Measurements from ENCODE around the gene NEK10. TPM values are rescaled to one million over a fixed set of nuclear protein-coding genes. Genes with fewer than 3 reads are reported as not detected.

NEK10 gene
- total and polyA plus RNA-seq, 2 of the 4 experiments (the other 2 are of a cell fraction) = 2.2 to 6.6 TPM

GRCh38 chr3:27376109-27376772, 7.1 kb upstream of the NEK10 start:
- Histone ChIP-seq H3K27me3 (ENCODE audit: control insufficient read depth, insufficient read depth, low read length) (no peaks in the 10 kb centered on the region), H4K5ac (ENCODE audit: low read depth, low read length) (no peak overlapping the region), H2AFZ (replicated peaks; ENCODE audit: low read length, poor library complexity) (no peak overlapping the region), H2BK5ac (ENCODE audit: low read depth, low read length, poor library complexity, severe bottlenecking) (no peak overlapping the region), H2AK9ac (replicated peaks; ENCODE audit: low read depth, low read length, poor library complexity) (no peak overlapping the region), H4K20me1 (ENCODE audit: insufficient read depth, low read length) (no peaks in the 10 kb centered on the region), H3K4me3 (ENCODE audit: insufficient read depth, low read depth, low read length) (no peak overlapping the region), H2AK5ac (ENCODE audit: low read depth, low read length) (no peak overlapping the region), H2BK15ac (ENCODE audit: low read depth, low read length) (no peak overlapping the region), H3K23ac (ENCODE audit: low read depth, low read length) (no peak overlapping the region), H3K4ac (ENCODE audit: low read depth, low read length) (no peak overlapping the region), H3K9ac (ENCODE audit: low read depth, low read length) (no peak overlapping the region), H2BK20ac (ENCODE audit: low read depth, low read length) (no peak overlapping the region), H3K18ac (ENCODE audit: low read depth, low read length) (no peak overlapping the region), H2BK120ac (ENCODE audit: low read depth, low read length) (no peak overlapping the region), H3K36me3 (ENCODE audit: control insufficient read depth, insufficient read depth, low read length) (peaks cover 7% of the 10 kb centered on the region; the same call in 1 of the 2 replicates), H3K4me2 (ENCODE audit: low read depth, low read length) (no peak overlapping the region), H3K9me3 (ENCODE audit: control insufficient read depth, insufficient read depth, low read length) (no peaks in the 10 kb centered on the region), H3K56ac (ENCODE audit: extremely low read depth, insufficient read depth, low read length) (no peak overlapping the region), H3K79me1 (ENCODE audit: low read depth in 1 of 2, low read length in 2 of 2) (no peaks in the 10 kb centered on the region), H4K91ac (ENCODE audit: insufficient read depth, low read depth, low read length) (no peak overlapping the region), H3K27ac (ENCODE audit: insufficient read depth, low read length) (no peak overlapping the region), H4K8ac (ENCODE audit: low read depth in 2 of 2, low read length in 2 of 2) (no peak overlapping the region), H3K4me1 (ENCODE audit: control insufficient read depth, insufficient read depth, low read length) (no peaks in the 10 kb centered on the region), H3K9me1 (ENCODE audit: insufficient read depth, low read length) (no peaks in the 10 kb centered on the region), H3K14ac (replicated peaks; ENCODE audit: low read depth, low read length) (no peak overlapping the region)
- no CpG with 5 or more reads among the region's 6 CpGs for WGBS, 2 experiments (ENCODE audit: extremely low coverage in 2 of 2, insufficient read length in 1 of 2)
- dilution Hi-C loops (cut with HindIII; ENCODE audit: low sequenced_read_pairs, unreplicated experiment) (no loop called here), intact Hi-C loops (cut with micrococcal nuclease) (no loop called here), in situ Hi-C loops (cut with MboI; ENCODE audit: low sequenced_read_pairs) (no loop called here)
- DNase-seq (no peak), ATAC-seq (ENCODE audit: low read depth) (no peak)
- CTCF ChIA-PET = no interaction called here
- TF ChIP-seq FOS (IDR thresholded peaks at IDR 0.05; ENCODE audit: low read depth, low read length) = no peak
- TF ChIP-seq MAFK (IDR thresholded peaks at IDR 0.05; ENCODE audit: low read depth, low read length) = no peak
- no peak for TF ChIP-seq USF2 (IDR thresholded peaks at IDR 0.05; ENCODE audit: low read depth, low read length)
- TF ChIP-seq CHD1 (IDR thresholded peaks at IDR 0.05; ENCODE audit: low read depth, low read length) = no peak
- TF ChIP-seq MXI1 (IDR thresholded peaks at IDR 0.05; ENCODE audit: borderline replicate concordance, low read depth, low read length) = no peak
- TF ChIP-seq RCOR1 (IDR thresholded peaks at IDR 0.05; ENCODE audit: insufficient replicate concordance, low read length) = no peak
- no peak for TF ChIP-seq ELK1 (IDR thresholded peaks at IDR 0.05; ENCODE audit: borderline replicate concordance, low read depth, low read length)
- no peak for TF ChIP-seq POLR2A (IDR thresholded peaks at IDR 0.05; ENCODE audit: low read depth, low read length)
- TF ChIP-seq CEBPB (IDR thresholded peaks at IDR 0.05; ENCODE audit: low read depth, low read length) = no peak
- POLR2A ChIA-PET (ENCODE audit: unreplicated experiment) = no interaction called here
- BruUV-seq (replicated peaks) = no TSS peak
